HG03060 (cell line): ENCODE results near the gene AGTRAP.

Source experiments
- ATAC-seq: cut with Tn5 transposase; IDR thresholded peaks from one replicate; pipeline ENCODE4 v1.9.1; 2021; ENCODE audit warnings: low read depth, moderate number of reproducible peaks; ENCODE audit not compliant: unreplicated experiment

Gene AGTRAP

GRCh38 chr1:11731691-11732283 is 4.1 kb upstream of the AGTRAP start:
- no peak for ATAC-seq

DNA sequence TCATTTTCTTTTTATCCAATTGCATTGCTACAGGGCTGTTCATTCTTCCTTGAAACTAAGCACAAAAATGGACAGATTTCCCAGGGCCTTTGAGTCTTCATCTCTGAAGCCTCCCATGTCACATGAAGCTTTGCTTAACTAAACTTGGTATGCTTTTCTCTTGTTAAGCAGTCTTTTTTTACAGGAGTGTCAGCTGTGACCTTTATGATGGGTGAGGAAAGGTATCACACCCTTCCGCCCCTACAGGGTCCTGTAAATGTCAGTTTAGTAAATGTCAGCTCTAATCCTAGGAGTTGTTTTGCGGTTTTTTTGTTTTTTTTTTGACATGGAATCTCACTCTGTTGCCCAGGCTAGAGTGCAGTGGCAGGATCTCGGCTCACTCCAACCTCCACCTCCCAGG is 2.6 kb upstream of the AGTRAP start:
- no peak for ATAC-seq

GRCh38 chr1:11735531-11735853 is 444 bp upstream of the AGTRAP start:
- ATAC-seq: no peak

- ATAC-seq: no peak
Observed at GRCh38 chr1:11736746-11737639, 1.1 kb downstream of the AGTRAP start.

- ATAC-seq: no peak
Observed at GRCh38 chr1:11738096-11738495, 2.2 kb downstream of the AGTRAP start.

- ATAC-seq: no peak
Observed at GRCh38 chr1:11738783-11739182, 2.8 kb downstream of the AGTRAP start.

- ATAC-seq: no peak
Observed at GRCh38 chr1:11740258-11741192, 4.6 kb downstream of the AGTRAP start.

GRCh38 chr1:11741482-11741881 is 5.5 kb downstream of the AGTRAP start:
- no peak for ATAC-seq

DNA sequence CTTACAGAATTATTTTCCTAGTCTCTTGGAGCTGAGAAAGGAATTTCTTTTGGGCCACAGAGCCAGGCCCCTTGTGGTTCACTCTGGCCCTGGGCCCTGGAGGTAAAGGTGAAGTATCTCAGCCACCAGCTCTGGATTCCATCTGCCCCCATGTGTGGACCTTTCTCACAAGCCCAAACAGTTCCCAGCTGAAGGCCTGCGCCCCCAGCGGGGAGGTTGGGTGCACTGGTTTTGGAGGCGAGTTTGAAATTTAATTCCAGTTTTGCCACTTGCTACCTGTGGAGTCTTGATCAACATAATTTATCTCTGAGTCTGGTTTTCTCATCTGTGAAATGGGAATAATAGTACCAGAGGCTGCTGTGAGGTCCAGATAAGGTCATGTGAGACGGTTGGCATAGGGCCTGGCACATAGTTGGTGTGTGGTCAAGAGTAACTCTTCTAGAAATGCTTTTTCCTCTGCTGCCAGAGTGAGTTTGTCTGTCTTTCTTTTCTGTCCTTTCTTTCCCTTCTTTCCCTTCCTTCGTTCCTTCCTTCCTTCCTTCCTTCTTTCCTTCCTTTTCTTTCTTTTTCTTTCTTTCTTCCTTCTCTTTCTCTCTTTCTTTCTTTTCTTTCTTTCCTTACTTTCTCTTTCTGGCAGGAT is 6.1 kb downstream of the AGTRAP start:
- ATAC-seq: no peak

GRCh38 chr1:11744287-11744686 is 8.4 kb downstream of the AGTRAP start:
- ATAC-seq: no peak

GRCh38 chr1:11746092-11746491 is 10.2 kb downstream of the AGTRAP start:
- no peak for ATAC-seq

- no peak for ATAC-seq
Observed at GRCh38 chr1:11746795-11747487, 11.0 kb downstream of the AGTRAP start.

DNA sequence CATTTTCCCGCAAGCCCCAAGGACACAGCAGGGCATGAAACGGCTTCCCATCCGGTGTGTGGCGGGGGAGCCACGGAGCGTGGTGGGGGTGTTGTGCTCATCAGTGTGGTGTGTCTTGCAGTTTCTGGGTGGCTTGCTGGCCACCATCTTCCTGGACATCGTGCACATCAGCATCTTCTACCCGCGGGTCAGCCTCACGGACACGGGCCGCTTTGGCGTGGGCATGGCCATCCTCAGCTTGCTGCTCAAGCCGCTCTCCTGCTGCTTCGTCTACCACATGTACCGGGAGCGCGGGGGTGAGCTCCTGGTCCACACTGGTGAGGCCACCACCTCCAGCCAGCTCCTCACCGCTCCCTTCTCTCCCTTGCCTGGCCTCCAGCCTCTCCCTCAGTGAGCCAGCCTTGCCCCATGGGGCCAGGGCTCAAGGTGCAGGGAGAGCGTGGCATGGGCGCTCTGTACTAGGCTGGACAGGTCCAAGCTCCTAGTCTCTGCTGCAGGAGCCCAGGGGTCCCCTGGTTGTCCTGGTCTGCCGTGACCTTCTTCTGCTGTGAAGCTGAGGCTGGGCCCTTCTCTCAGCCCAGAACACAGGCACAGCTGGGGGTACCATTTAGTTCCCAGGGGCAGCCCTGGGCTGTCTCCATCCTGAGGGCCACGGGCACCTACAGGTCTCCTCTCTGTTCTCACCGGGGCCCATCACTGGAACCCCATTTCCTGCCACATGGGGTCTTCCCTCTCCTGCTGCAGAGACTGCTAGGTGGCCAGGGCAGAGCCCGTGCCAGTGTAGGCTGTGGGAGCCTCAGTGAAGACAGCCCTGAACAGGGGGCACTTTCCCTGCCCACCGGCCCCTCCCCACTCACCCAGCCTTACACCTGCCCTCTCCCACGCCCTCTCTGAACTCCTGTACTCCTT is 12.6 kb downstream of the AGTRAP start:
- no peak for ATAC-seq

- no peak for ATAC-seq
Observed at GRCh38 chr1:11749203-11749689, 13.3 kb downstream of the AGTRAP start.

DNA sequence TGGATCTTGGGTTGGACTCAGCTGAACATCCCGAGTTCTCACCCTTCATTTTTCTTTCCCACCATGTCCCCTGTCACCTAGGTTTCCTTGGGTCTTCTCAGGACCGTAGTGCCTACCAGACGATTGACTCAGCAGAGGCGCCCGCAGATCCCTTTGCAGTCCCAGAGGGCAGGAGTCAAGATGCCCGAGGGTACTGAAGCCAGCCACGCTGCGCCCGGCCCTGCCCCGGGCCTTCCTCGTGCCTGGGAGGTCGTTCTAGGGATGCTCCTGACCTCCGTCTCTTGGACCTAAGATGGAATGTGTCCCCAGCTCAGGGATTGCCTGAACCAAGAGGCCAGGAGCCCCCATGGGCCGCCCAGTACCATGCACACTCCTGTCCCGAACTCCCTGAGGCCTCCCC is 14.1 kb downstream of the AGTRAP start:
- no peak for ATAC-seq

DNA sequence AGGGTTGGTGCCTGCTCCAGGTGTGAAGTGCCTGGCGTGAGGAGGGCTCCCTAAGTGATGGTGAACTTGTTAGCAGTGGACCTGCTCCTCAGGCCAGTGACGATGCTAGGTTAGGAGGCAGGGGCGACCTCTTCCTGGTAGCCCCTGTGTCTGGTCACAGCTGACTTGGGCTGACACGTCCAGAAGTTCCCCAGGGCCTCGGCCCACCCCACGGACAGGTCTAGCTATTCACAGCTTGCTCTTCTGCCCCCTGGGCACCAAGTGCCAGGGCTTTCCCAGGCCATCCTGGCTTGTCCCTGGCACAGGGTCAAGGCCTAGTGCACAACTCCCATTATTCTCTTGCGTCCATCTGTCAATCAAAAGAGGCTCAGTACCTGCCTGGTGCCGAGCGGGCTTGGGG is 15.2 kb downstream of the AGTRAP start:
- ATAC-seq: no peak

DNA sequence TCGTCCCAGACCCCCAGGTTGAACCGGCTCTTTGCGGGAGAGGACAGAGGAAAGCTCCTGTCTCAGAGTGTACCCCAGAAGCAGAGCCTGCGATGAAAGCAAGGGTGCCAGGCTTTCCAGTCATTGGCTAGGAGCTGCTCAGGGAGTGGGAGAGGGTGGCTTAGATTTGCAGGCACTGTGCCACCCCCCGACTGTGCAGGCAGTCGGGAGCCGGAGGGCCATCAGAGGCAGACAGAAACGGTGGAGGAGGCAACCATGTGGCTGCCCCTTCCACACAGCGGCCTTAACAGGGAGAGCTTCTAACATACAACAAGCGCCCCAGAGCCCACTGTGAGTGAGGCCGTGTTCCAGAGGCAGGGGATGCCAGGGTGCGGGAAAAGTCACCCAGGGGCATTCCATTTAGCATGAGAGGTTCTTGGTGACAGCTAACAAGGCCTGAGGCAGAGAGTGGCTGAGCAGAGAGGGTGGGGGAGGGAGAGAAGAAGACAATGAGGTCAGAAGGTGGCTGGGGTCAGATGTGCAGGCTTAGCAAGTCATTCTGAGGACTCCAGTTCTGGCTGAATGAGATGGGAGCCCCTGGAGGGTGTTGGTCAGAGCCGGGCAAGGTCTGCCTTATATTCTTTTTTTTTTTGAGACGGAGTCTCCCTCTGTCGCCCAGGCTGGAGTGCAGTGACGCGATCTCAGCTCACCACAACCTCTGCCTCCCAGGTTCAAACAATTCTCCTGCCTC is 16.6 kb downstream of the AGTRAP start:
- no peak for ATAC-seq

DNA sequence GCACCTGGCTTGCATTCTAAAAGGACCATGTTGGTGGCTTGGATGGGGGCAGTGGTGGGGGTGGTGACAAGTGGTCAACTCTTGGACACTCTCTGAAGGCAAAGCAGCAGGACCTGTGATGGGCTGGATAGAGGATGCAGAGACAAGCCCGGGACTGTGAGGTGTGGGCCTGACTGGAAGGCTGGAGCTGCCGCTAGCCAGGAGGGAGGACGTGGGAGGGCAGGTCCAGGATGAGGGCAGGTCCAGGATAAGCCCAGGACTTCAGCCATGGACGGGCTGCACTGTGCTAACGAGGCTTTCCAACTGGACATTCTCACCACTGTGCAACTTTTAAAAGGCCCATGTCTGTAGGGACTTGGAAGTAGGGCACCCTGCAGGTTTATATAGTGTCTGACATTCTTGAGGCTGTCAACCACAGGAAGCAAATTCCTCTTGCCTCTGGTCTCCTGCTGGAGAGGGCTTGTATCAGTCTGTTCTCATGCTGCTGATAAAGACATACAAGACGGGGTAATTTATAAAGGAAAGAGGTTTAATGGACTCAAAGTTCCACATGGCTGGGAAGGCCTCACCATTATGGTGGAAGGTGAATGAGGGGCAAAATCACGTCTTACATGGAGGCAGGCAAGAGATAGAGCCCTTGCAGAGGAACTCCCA is 17.7 kb downstream of the AGTRAP start:
- ATAC-seq: no peak
